ENCODE data around the gene KCNH1.

DNA sequence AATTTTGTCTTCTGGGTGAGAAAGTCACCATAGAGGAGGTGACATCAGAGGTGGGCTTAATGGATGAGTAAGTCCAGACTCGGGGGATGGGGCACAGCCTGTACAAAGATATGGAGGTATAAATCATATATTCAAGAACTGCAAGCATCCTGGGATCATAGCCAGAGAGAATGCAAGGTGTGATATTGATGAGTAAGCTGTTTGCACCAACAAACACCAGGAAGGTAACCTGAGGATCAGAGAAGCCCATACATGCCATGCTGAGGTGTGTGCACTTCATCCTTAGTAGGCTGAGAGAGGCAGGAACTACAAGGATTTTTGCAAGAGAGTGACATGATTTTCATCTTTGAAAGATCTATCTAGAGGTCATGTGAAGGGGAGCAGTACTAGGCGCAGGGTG is 498.8 kb downstream of the KCNH1 start:
- TF ChIP-seq, protein P1, sequence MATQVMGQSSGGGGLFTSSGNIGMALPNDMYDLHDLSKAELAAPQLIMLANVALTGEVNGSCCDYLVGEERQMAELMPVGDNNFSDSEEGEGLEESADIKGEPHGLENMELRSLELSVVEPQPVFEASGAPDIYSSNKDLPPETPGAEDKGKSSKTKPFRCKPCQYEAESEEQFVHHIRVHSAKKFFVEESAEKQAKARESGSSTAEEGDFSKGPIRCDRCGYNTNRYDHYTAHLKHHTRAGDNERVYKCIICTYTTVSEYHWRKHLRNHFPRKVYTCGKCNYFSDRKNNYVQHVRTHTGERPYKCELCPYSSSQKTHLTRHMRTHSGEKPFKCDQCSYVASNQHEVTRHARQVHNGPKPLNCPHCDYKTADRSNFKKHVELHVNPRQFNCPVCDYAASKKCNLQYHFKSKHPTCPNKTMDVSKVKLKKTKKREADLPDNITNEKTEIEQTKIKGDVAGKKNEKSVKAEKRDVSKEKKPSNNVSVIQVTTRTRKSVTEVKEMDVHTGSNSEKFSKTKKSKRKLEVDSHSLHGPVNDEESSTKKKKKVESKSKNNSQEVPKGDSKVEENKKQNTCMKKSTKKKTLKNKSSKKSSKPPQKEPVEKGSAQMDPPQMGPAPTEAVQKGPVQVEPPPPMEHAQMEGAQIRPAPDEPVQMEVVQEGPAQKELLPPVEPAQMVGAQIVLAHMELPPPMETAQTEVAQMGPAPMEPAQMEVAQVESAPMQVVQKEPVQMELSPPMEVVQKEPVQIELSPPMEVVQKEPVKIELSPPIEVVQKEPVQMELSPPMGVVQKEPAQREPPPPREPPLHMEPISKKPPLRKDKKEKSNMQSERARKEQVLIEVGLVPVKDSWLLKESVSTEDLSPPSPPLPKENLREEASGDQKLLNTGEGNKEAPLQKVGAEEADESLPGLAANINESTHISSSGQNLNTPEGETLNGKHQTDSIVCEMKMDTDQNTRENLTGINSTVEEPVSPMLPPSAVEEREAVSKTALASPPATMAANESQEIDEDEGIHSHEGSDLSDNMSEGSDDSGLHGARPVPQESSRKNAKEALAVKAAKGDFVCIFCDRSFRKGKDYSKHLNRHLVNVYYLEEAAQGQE (IDR thresholded peaks at IDR 0.05; ENCODE audit: unreplicated experiment): no peak
- TF ChIP-seq, protein P2, sequence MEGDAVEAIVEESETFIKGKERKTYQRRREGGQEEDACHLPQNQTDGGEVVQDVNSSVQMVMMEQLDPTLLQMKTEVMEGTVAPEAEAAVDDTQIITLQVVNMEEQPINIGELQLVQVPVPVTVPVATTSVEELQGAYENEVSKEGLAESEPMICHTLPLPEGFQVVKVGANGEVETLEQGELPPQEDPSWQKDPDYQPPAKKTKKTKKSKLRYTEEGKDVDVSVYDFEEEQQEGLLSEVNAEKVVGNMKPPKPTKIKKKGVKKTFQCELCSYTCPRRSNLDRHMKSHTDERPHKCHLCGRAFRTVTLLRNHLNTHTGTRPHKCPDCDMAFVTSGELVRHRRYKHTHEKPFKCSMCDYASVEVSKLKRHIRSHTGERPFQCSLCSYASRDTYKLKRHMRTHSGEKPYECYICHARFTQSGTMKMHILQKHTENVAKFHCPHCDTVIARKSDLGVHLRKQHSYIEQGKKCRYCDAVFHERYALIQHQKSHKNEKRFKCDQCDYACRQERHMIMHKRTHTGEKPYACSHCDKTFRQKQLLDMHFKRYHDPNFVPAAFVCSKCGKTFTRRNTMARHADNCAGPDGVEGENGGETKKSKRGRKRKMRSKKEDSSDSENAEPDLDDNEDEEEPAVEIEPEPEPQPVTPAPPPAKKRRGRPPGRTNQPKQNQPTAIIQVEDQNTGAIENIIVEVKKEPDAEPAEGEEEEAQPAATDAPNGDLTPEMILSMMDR (conservative IDR thresholded peaks at IDR 0.05; ENCODE audit: low read depth in 2 of 2): no peak
- TF ChIP-seq POLR2AphosphoS5 (IDR thresholded peaks at IDR 0.05; ENCODE audit: low read depth): no peak
- no peak for TF ChIP-seq ZNF114 (CRISPR knock-in tag; IDR thresholded peaks at IDR 0.05)
- no peak for TF ChIP-seq NANOG (IDR thresholded peaks at IDR 0.05; ENCODE audit: borderline replicate concordance)
- TF ChIP-seq EZH2phosphoT487 (IDR thresholded peaks at IDR 0.05; ENCODE audit: unreplicated experiment): no peak
- TF ChIP-seq EZH2 (IDR thresholded peaks at IDR 0.05; ENCODE audit: low read depth, unreplicated experiment): no peak
- TF ChIP-seq JUNB (IDR thresholded peaks at IDR 0.05; ENCODE audit: unreplicated experiment): no peak
- no peak for TF ChIP-seq CREB1 (CRISPR knock-in tag; IDR thresholded peaks at IDR 0.05; ENCODE audit: low read depth)
- TF ChIP-seq, protein P3, sequence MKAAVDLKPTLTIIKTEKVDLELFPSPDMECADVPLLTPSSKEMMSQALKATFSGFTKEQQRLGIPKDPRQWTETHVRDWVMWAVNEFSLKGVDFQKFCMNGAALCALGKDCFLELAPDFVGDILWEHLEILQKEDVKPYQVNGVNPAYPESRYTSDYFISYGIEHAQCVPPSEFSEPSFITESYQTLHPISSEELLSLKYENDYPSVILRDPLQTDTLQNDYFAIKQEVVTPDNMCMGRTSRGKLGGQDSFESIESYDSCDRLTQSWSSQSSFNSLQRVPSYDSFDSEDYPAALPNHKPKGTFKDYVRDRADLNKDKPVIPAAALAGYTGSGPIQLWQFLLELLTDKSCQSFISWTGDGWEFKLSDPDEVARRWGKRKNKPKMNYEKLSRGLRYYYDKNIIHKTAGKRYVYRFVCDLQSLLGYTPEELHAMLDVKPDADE (IDR thresholded peaks at IDR 0.05): no peak
- no peak for TF ChIP-seq STAT1 (IDR thresholded peaks at IDR 0.05; ENCODE audit: unreplicated experiment)

Data from GM23338 (cell line).